LNCAP (cell line): Measurements from ENCODE around the gene CCNG1.

Source experiments
- CTCF ChIP-seq: fragments of 450-650 bp; IDR thresholded peaks from 2 replicates; pipeline ENCODE4 v1.5.1; 2017; ENCODE audit warnings: mild to moderate bottlenecking

CCNG1 gene

DNA sequence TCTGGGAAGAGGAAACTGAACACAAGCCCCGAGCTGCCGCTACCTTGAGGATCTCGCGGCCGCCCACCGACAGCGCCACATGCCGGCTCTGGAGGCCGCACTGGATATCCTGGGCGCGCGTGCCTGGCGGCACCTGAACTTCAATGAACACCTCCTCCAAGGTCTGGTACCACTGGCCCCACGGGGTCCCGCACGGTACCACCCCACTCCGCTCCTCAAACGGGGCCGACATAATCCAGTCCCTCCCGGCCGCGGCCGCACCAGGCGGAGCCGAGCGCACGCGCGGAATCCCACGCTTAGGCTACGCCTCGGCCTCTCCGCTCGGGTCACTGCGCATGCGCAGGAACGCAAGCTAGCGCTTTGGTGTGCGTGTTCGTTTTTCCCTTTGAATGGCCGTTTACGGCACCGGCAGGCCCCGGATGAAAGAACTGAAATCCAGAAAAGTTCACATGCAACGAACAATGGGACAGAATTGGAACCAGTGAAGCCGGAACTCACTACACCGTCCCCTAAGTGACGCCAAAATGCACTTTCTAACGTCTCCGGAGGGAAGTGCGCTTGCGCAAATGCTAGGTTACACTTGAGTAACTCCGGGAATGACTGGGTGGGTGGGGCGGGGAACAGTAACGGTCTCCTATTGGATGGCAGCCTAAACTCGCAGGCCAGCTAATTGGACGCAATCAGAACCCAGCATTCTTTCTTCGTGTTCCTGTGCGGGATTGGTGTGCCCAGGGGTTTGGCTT lies 22.6 kb downstream of the CCNG1 start, which contains the start of gene NUDCD2:
NUDCD2 (minus strand) TSS at position 284 of the 743 bp plus-strand sequence; CDS start at position 232, 52 bp downstream.
- no peak; the same call in 1 of the 2 replicates for TF ChIP-seq CTCF

DNA sequence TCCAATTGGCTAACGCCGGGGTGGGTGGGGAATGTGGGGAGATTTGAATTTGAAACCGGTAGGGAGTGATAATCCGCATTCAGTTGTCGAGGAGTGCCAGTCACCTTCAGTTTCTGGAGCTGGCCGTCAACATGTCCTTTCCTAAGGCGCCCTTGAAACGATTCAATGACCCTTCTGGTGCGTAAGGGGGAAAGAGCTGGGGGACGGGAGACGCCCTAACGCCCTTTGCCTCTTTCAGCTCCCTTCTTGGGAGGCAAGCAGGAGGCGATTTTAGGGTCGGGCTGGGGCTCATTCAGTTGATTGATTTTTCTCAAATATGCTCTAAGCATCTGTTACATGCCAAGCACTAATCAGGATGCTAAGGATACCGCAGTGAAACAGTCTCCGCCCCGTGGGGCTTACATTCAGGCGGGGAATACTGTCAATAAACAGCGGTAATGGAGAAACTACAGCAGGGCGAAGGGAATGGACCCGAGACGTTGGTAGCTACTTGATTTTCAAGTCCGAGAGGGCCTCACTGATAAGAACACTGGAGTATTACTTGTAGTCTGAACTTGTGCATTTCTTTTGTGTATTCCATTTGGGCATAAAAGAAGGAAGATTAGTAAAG lies 23.3 kb downstream of the CCNG1 start, which contains the start of gene HMMR:
HMMR (plus strand) TSS at position 71 of the 610 bp plus-strand sequence; CDS start at position 132, 61 bp downstream.
- no peak for TF ChIP-seq CTCF

GRCh38 chr5:163463063-163463435 lies 25.7 kb downstream of the CCNG1 start:
- no peak for TF ChIP-seq CTCF

- TF ChIP-seq CTCF, result no peak
Observed at GRCh38 chr5:163467682-163468081, 30.3 kb downstream of the CCNG1 start.

DNA sequence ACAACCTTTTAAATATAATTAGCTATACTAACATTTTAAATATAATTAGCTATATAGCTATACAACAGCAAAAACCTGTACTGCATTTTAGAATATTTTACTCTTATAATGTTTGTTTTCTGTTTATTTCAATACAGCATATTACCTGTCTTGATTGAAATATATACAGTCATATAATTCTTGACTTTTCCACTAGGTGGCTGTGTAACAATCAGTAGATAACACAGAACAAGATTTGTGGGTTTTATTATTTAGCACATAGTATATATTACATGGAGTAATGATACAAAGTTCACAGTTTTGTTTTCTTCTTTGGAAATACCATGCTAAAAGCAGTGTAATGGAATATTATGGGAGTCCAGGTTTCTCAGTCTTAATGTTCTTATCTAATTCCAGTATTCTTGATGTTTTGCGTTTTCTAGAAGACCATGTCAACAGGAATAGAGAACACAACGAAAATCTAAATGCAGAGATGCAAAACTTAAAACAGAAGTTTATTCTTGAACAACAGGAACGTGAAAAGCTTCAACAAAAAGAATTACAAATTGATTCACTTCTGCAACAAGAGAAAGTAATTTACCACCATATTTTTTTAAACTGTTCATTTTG lies 36.3 kb downstream of the CCNG1 start:
- peak; percentile 59 for TF ChIP-seq CTCF

- TF ChIP-seq CTCF, result no peak
Observed at GRCh38 chr5:163475411-163475810, 38.0 kb downstream of the CCNG1 start.

GRCh38 chr5:163478126-163478981 lies 41.0 kb downstream of the CCNG1 start:
- TF ChIP-seq CTCF, result no peak
